HepG2 (cell line): ENCODE measurements around the gene SLC13A3. TPM values are rescaled to one million over a fixed set of nuclear protein-coding genes. Genes with fewer than 3 reads are reported as not detected.

Experiments used
- BRCA1 ChIP-seq: sonication (generic); formaldehyde crosslinking; IDR thresholded peaks from 2 replicates; pipeline ENCODE4 v1.4.0; 2020; ENCODE audit warnings: missing genetic modification reagents
- ERF ChIP-seq: IDR thresholded peaks from 2 replicates; pipeline ENCODE4 v1.6.1; 2018; ENCODE audit warnings: missing biosample characterization, missing genetic modification reagents
- KLF16 ChIP-seq, 2 experiments: sonication (generic) in 1 of 2; formaldehyde crosslinking in 1 of 2; IDR thresholded peaks; 2 replicates each; pipeline versions ENCODE4 v1.6.1 to v1.8.0; 2016 to 2023; ENCODE audit warnings: missing genetic modification reagents in 2 of 2, missing compliant biosample characterization in 1 of 2
- NAIF1 ChIP-seq: sonication (generic); formaldehyde crosslinking; IDR thresholded peaks from 2 replicates; pipeline ENCODE4 v1.5.0; 2020; ENCODE audit warnings: mild to moderate bottlenecking, missing genetic modification reagents, borderline replicate concordance
- PPARG ChIP-seq: conservative IDR thresholded peaks from 2 replicates; pipeline ENCODE4 v1.6.1; 2016; ENCODE audit warnings: missing biosample characterization, missing genetic modification reagents
- SOX6 ChIP-seq, 2 experiments: fragments of 450-650 bp in 1 of 2; sonication (generic) in 1 of 2; formaldehyde crosslinking in 1 of 2; IDR thresholded peaks; 2 replicates each; pipeline versions ENCODE4 v1.4.0 to v1.6.1; 2017 to 2020; ENCODE audit warnings: antibody characterized with exemption in 1 of 2, mild to moderate bottlenecking in 1 of 2, missing genetic modification reagents in 1 of 2
- U2AF1 ChIP-seq: fragments of 200-400 bp; formaldehyde crosslinking; optimal IDR thresholded peaks from 2 replicates; pipeline ENCODE3; 2017; ENCODE audit warnings: mild to moderate bottlenecking, low read depth, low read length
- ZC3H13 ChIP-seq: sonication (generic); formaldehyde crosslinking; IDR thresholded peaks from 2 replicates; pipeline ENCODE4 v1.8.1; 2023; ENCODE audit warnings: mild to moderate bottlenecking, missing genetic modification reagents, moderate library complexity
- ZFY ChIP-seq: sonication (generic); formaldehyde crosslinking; IDR thresholded peaks from 2 replicates; pipeline ENCODE4 v1.4.0; 2020; ENCODE audit warnings: missing genetic modification reagents
- ZNF142 ChIP-seq: sonication (generic); formaldehyde crosslinking; IDR thresholded peaks from 2 replicates; pipeline ENCODE4 v1.4.0; 2020; ENCODE audit warnings: missing genetic modification reagents
- ZNF24 ChIP-seq: fragments of 450-650 bp; IDR thresholded peaks from 2 replicates; pipeline ENCODE4 v1.6.1; 2017; ENCODE audit warnings: antibody characterized with exemption, mild to moderate bottlenecking
- ZNF33B ChIP-seq: sonication (generic); formaldehyde crosslinking; IDR thresholded peaks from 2 replicates; pipeline ENCODE4 v1.5.1; 2020; ENCODE audit warnings: mild to moderate bottlenecking, missing genetic modification reagents
- ZNF510 ChIP-seq: sonication (generic); formaldehyde crosslinking; IDR thresholded peaks from 2 replicates; pipeline ENCODE4 v1.4.0; 2020; ENCODE audit warnings: low read depth, mild to moderate bottlenecking, missing genetic modification reagents
- ZNF550 ChIP-seq: sonication (generic); formaldehyde crosslinking; IDR thresholded peaks from 2 replicates; pipeline ENCODE4 v1.4.0; 2020; ENCODE audit warnings: mild to moderate bottlenecking, missing genetic modification reagents, borderline replicate concordance
- ZNF564 ChIP-seq: sonication (generic); formaldehyde crosslinking; IDR thresholded peaks from 2 replicates; pipeline ENCODE4 v1.8.1; 2023; ENCODE audit warnings: mild to moderate bottlenecking, missing genetic modification reagents
- ZNF703 ChIP-seq: sonication (generic); formaldehyde crosslinking; IDR thresholded peaks from 2 replicates; pipeline ENCODE4 v1.5.1; 2020; ENCODE audit warnings: missing genetic modification reagents, mild to moderate bottlenecking, moderate library complexity, borderline replicate concordance
- ZNF891 ChIP-seq: sonication (generic); formaldehyde crosslinking; IDR thresholded peaks from 2 replicates; pipeline ENCODE4 v1.5.0; 2020; ENCODE audit warnings: mild to moderate bottlenecking, missing genetic modification reagents
- polyA plus RNA-seq, 8 experiments: library from polyadenylated mRNA; depleted of rRNA in 3 of 8; stranded (reverse) in 7 of 8; unstranded in 1 of 8; fragments of >200 nt; fragmentation: Illumina TruSeq in 4 of 8; extraction: Trizol in 4 of 8; gene quantifications; 2 replicates each; pipeline versions ENCODE4 v1.2.1 to v1.2.3, GENCODE V29; 2011 to 2016; ENCODE audit warnings: low read depth in 4 of 8, missing spikeins in 1 of 8, mixed read lengths in 1 of 8; ENCODE audit not compliant: insufficient read depth in 1 of 8
- total RNA-seq, 5 experiments: library from RNA; depleted of rRNA; stranded (reverse); fragments of >200 nt; fragmentation: Illumina TruSeq; extraction: Trizol; gene quantifications; 2 replicates each; pipeline ENCODE4 v1.2.3, GENCODE V29; 2016; ENCODE audit warnings: low read depth in 1 of 5
- TF ChIP-seq, protein P1 (sequence below): sonication (generic); formaldehyde crosslinking; IDR thresholded peaks from 2 replicates; pipeline ENCODE4 v1.4.0; 2020; ENCODE audit warnings: missing genetic modification reagents, borderline replicate concordance
- TF ChIP-seq, protein P2 (sequence below): sonication (generic); formaldehyde crosslinking; IDR thresholded peaks from 2 replicates; pipeline ENCODE4 v1.4.0; 2020; ENCODE audit warnings: missing genetic modification reagents
- TF ChIP-seq, protein P3 (sequence below): sonication (generic); formaldehyde crosslinking; conservative IDR thresholded peaks from 2 replicates; pipeline ENCODE4 v1.5.0; 2020; ENCODE audit warnings: missing genetic modification reagents

The SLC13A3 gene
- total and polyA plus RNA-seq, 2 of the 13 experiments (the other 11 are each of a cell fraction or from before 2014, with no cell fraction given): 66.5 to 76.0 TPM

GRCh38 chr20:46631212-46631869, 19.9 kb downstream of the SLC13A3 start (continued):
- TF ChIP-seq ZNF891 (CRISPR knock-in tag) (no peak), ZNF550 (CRISPR knock-in tag) (no peak), ZNF24 (no peak), ZNF564 (no peak), ZNF703 (CRISPR knock-in tag) (no peak), U2AF1 (no peak), BRCA1 (no peak), ZNF33B (CRISPR knock-in tag) (no peak), ZC3H13 (CRISPR knock-in tag) (no peak), SOX6 (IDR thresholded peaks at IDR 0.05) (no peak), SOX6 (CRISPR knock-in tag; IDR thresholded peaks at IDR 0.05) (peak; percentile 90), ZNF142 (CRISPR knock-in tag) (no peak), PPARG (CRISPR knock-in tag) (peak; percentile 62; the same call in 1 of the 2 replicates), NAIF1 (no peak), ZFY (no peak), ZNF510 (CRISPR knock-in tag) (no peak), ERF (CRISPR knock-in tag) (peak; percentile 44; the same call in 1 of the 2 replicates), KLF16 (CRISPR knock-in tag; IDR thresholded peaks at IDR 0.05) (peak in 1 of 2 experiments; percentile 86; a peak in 2 of 4 replicates)
- TF ChIP-seq, protein P1, sequence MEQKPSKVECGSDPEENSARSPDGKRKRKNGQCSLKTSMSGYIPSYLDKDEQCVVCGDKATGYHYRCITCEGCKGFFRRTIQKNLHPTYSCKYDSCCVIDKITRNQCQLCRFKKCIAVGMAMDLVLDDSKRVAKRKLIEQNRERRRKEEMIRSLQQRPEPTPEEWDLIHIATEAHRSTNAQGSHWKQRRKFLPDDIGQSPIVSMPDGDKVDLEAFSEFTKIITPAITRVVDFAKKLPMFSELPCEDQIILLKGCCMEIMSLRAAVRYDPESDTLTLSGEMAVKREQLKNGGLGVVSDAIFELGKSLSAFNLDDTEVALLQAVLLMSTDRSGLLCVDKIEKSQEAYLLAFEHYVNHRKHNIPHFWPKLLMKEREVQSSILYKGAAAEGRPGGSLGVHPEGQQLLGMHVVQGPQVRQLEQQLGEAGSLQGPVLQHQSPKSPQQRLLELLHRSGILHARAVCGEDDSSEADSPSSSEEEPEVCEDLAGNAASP (CRISPR knock-in tag): peak; percentile 82; the same call in 1 of the 2 replicates
- TF ChIP-seq, protein P2, sequence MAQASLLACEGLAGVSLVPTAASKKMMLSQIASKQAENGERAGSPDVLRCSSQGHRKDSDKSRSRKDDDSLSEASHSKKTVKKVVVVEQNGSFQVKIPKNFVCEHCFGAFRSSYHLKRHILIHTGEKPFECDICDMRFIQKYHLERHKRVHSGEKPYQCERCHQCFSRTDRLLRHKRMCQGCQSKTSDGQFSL (CRISPR knock-in tag): 0 out of 2 replicates have a peak, but pooled peaks have one; percentile 15
- TF ChIP-seq, protein P3, sequence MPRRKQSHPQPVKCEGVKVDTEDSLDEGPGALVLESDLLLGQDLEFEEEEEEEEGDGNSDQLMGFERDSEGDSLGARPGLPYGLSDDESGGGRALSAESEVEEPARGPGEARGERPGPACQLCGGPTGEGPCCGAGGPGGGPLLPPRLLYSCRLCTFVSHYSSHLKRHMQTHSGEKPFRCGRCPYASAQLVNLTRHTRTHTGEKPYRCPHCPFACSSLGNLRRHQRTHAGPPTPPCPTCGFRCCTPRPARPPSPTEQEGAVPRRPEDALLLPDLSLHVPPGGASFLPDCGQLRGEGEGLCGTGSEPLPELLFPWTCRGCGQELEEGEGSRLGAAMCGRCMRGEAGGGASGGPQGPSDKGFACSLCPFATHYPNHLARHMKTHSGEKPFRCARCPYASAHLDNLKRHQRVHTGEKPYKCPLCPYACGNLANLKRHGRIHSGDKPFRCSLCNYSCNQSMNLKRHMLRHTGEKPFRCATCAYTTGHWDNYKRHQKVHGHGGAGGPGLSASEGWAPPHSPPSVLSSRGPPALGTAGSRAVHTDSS (CRISPR knock-in tag): no peak
